ENCODE results near the gene DNAL4.

Gene DNAL4

GRCh38 chr22:38784035-38784434, 9.9 kb downstream of the DNAL4 start:
- DNase-seq, result no peak

GRCh38 chr22:38783095-38783615, 10.8 kb downstream of the DNAL4 start:
- DNase-seq, result no peak

GRCh38 chr22:38782402-38783094, 11.4 kb downstream of the DNAL4 start:
- no peak for DNase-seq

GRCh38 chr22:38781033-38781432, 12.9 kb downstream of the DNAL4 start:
- DNase-seq, result no peak

- no peak for DNase-seq
Observed at GRCh38 chr22:38777087-38777671, 16.8 kb downstream of the DNAL4 start.

GRCh38 chr22:38776086-38776485, 17.9 kb downstream of the DNAL4 start:
- DNase-seq, result no peak

GRCh38 chr22:38775656-38776055, 18.3 kb downstream of the DNAL4 start:
- DNase-seq, result no peak

DNA sequence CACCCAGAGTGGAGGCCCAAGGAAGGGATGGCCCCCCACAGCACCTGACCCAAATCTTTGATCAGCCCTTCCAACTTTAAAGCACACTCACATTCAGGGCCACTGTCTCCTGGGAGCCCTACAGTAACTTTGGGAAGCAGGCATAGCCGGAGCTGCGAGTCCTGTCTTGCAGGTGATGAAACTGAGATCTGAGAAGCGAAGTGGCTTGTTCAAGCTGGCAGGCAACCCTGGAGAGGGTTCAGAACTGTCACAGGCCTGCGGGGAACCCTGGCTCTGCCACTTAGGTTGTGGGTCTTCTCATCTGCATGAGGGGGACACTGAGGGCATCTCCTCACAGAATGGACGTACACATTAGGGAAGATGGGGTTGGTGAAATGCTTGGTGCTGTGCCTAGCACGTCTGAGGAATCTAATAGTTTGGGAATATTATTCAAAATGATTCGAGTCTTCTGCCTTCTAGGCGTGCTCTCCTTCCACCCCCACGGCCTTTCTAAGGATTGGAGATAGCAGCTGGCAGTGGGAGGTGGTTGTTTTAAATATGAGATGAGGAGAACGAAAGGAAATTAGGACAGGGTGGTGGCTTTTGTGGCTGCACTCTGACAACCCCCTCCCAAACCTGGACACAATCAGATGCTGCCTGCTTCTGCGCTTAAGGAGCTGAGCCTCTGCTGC, 19.3 kb downstream of the DNAL4 start:
- DNase-seq, result no peak

DNA sequence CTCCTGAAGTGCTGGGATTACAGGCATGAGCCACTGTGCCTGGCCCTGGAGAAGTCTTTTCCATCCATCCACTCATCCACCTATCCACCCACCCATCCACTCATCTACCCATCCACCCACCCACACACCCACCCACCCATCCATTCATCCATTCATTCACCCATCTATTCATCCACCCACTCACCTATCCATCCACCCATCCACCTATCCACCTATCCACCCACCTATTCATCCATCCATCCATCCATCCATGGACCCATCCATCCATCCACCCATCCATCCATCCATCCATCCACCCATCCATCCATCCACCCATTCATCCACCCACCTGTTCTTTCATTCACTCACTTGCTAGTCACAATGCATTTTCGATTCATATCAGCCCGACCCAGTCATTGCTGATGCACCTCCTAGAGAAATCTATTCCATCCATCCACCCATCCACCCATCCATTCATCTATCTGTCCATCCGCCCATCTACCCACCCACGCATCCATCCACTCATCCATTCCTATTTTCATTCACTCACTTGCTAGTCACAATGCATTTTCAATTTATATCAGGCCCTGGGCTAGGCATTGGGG, 20.5 kb downstream of the DNAL4 start:
- DNase-seq, result no peak

- DNase-seq, result no peak
Observed at GRCh38 chr22:38772623-38772873, 21.4 kb downstream of the DNAL4 start.

DNA sequence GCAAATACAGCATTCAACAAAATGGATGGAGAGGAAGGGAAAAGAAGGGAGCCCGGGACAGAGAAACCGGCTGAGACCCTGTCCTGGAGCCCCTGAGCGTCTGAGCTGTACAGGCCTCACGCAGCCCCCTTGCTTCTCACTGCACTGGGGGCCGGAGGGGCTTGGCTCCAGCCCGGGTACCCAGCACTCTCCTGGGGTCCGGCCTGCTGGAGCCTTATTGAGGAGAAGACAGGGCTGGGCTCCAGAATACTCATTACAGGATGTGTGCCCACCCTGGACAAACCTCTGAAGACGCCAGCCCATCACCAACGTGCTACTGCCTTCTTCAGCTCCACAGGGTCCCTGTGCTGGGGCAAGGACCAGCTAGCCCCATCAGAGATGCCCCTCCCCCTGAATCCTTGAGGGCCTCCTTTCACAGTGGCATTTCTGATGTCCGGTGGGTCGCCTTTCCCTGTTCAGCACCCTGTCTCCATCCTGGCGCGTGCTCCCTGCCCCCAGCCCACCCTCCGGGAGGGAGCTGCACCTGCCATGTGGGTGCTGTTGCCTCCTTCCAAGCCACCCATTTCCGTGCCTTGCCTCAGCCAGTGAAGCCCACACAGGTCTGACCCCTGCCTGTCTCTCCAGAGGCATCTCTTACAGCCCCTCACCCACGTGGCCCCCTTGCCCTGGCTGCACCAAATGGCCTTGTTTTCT, 23.5 kb downstream of the DNAL4 start:
- no peak for DNase-seq

- DNase-seq, result no peak
Observed at GRCh38 chr22:38768036-38768435, 25.9 kb downstream of the DNAL4 start.

GRCh38 chr22:38767313-38767712, 26.6 kb downstream of the DNAL4 start:
- no peak for DNase-seq

- DNase-seq, result peak; percentile 59
Observed at GRCh38 chr22:38766076-38766777, 27.7 kb downstream of the DNAL4 start.

DNA sequence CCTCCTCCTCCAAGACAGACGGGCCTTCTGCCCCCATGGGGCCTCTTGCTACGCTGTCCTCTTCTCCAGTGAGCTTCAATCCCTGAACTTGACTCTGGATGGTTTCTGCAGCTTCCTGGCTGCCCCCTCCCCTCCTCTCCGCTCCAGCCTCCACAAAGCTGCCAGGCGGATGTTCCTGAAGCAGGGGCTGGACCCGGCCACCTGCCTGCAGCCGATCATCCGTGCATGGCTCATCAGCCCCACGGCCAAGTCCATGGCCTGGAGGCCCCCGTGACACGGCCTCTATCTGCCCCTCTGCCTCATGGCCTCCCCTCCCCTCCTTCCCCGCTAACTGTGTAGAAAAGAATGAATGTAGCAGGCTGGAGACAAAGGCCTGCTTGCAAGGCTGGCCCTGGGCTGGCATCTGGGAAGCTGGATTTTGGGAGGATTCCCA, 31.4 kb downstream of the DNAL4 start:
- DNase-seq, result no peak

- DNase-seq, result no peak
Observed at GRCh38 chr22:38761202-38762162, 32.5 kb downstream of the DNAL4 start.

- peak; percentile 73 for DNase-seq
Observed at GRCh38 chr22:38760477-38761201, 33.3 kb downstream of the DNAL4 start.

GRCh38 chr22:38759005-38759404, 34.9 kb downstream of the DNAL4 start:
- DNase-seq, result no peak

DNA sequence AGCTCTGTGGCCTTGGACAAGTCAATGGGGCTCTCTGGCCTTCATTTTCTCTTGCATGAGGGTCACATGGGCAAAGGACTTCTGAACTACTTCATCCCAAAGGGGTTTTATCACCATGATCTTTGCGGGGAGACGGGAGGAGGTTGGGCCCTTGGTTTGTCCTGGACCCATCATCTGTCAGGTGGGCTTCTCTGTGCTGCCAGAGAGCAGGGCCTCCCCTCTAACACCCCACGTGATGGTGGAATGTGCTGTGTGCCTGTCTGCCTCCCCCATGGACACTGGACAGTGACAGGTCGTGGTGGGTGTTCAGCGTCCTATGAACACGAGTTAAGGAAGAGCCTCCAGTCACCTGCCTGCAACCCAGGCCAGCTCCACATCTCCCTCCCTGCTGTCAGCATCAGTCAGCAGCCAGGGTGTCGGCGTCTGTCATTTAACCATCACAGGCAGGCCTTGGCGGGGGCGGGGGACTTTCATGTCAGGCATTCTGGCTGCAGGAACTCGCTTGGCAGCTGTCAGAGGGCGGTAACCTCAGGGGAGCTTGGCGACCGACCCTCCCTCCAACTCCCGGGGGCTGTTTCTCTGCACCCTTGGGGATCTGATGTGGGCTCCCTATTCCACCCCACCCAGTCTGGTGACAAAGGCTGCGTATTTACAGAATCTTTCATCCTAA, 35.5 kb downstream of the DNAL4 start:
- no peak for DNase-seq

DNA sequence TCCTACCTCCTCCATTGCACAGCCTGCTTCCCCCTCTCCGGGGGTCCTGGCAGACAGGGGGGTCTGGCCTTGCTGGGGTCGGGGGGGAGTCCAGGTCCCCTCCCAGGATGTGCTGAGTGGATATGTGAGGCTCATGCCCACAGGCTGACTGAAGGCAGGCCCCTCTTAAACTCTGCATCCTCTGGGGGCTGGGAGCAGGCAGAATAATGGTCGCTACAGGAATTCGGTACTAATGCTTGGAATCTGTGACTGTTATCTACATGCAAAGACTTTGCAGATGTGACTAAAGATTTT, 36.5 kb downstream of the DNAL4 start:
- DNase-seq, result no peak
